Measurements from ENCODE around the gene TNRC6A. TPM values are rescaled to one million over a fixed set of nuclear protein-coding genes. Genes with fewer than 3 reads are reported as not detected.
A peak's percentile ranks its signal among the peaks of the same experiment; 100 is the strongest.

Gene TNRC6A
- total and polyA plus RNA-seq, 2 of the 13 experiments (the other 11 are each of a cell fraction or from before 2014, with no cell fraction given), result 30.9 to 43.6 TPM

DNA sequence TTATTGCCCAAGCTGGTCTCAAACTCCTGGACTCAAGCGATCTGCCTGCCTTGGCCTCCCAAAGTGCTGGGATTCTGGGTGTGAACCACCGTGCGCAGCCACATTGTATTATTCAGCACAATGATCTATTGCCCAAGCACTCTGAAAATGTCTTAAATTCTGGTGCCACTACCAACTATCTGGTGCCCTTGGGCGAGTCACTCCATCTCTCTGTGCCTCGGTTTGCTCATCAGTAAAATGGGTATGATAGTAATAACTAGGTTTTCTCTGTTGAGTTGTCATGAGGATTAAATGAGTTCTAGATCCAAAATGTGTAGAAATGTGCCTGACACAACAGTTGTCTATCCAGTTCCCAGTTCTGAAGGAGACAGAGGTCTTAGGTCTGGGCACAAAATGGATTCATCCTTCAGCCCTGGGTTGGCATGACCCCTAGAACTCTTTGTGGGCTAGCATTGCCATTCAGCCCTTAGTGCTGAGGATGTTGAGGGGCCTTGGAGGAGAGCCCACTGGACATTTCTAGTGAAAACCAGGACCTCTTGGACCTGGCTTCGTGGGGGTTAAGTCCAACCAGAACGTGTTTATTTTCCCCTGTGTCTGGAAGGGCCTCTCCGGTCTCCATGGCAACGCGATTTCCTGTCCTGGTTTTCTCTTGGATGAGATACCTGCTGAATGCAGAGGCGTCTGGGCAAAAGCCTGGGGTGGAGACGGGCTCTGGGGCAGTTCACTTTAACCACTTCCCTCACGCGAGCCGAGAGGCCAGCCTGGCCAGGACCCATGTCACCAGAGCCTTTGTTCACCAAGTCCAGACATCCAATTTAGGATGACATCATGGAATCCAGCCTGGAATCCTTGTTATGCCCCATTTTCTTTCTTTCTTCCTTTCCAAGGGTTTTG lies 43.7 kb upstream of the TNRC6A start (continued):
- TF ChIP-seq FOXA1 (IDR thresholded peaks at IDR 0.05) (no peak), FOXA1 (CRISPR knock-in tag; IDR thresholded peaks at IDR 0.05) (peak; percentile 71), BCL6 (CRISPR knock-in tag; IDR thresholded peaks at IDR 0.05) (peak; percentile 26; the same call in 1 of the 2 replicates), SAP130 (CRISPR knock-in tag; IDR thresholded peaks at IDR 0.05; ENCODE audit: low read depth) (peak; percentile 43; the same call in 1 of the 2 replicates), RXRB (CRISPR knock-in tag; IDR thresholded peaks at IDR 0.05; ENCODE audit: borderline replicate concordance) (0 out of 2 replicates have a peak, but pooled peaks have one; percentile 20), BCL3 (CRISPR knock-in tag; IDR thresholded peaks at IDR 0.05) (0 out of 2 replicates have a peak, but pooled peaks have one; percentile 73), FOXK1 (CRISPR knock-in tag; IDR thresholded peaks at IDR 0.05; ENCODE audit: borderline replicate concordance, low read depth) (no peak; the same call in 1 of the 2 replicates), ARID4A (CRISPR knock-in tag; IDR thresholded peaks at IDR 0.05; ENCODE audit: borderline replicate concordance) (peak; percentile 53; the same call in 1 of the 2 replicates), POGZ (CRISPR knock-in tag; IDR thresholded peaks at IDR 0.05) (0 out of 2 replicates have a peak, but pooled peaks have one; percentile 12), ZNF816 (CRISPR knock-in tag; IDR thresholded peaks at IDR 0.05; ENCODE audit: borderline replicate concordance) (0 out of 2 replicates have a peak, but pooled peaks have one; percentile 43), ZNF335 (CRISPR knock-in tag; IDR thresholded peaks at IDR 0.05) (no peak), ERF (CRISPR knock-in tag; IDR thresholded peaks at IDR 0.05) (peak; percentile 56; the same call in 1 of the 2 replicates), RFX1 (IDR thresholded peaks at IDR 0.05) (peak; percentile 79), ZNF577 (CRISPR knock-in tag; IDR thresholded peaks at IDR 0.05; ENCODE audit: borderline replicate concordance, low read depth) (no peak), ZNF225 (CRISPR knock-in tag; IDR thresholded peaks at IDR 0.05) (no peak)
